GM13976 (cell line): Measurements from ENCODE around the gene KCNQ1.

ENCODE experiments used
- DNase-seq: peaks from one replicate; pipeline ENCODE4 v3.0.0; 2012; ENCODE audit warnings: low spot score
- in situ Hi-C: fragments of 300-500 bp; cut with MboI; formaldehyde crosslinking; loops from one replicate; pipeline ENCODE4 v1.12.0; 2022; ENCODE audit warnings: low sequenced_read_pairs, mixed read lengths, inconsistent platforms; ENCODE audit not compliant: unreplicated experiment
- TF ChIP-seq, protein P1 (sequence below): IDR thresholded peaks from 2 replicates; pipeline ENCODE4 v1.5.1; 2012; ENCODE audit warnings: borderline replicate concordance, mild to moderate bottlenecking; ENCODE audit not compliant: insufficient read depth; ENCODE audit errors: extremely low read depth, missing control alignments, control extremely low read depth

The KCNQ1 gene

DNA sequence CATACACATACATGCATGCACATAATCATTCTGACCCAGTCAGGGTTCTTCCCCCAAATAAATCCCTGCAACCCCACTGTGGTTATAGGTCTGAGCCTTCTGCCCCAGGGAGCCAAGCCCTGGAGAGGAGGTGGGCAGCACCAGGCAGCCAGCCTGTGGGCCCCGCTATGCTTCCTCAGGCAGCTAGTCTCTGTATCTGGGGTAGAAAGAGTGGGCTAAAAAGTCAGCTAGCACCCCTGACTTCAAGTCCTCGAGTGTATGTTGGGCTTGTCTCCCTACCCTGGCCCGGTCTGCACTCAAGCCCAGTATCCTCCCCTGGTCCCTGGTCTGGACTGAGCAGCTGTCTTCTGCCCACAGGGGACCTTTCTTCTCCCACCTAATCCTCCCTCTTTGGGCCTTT, 226.9 kb downstream of the KCNQ1 start:
- TF ChIP-seq, protein P1, sequence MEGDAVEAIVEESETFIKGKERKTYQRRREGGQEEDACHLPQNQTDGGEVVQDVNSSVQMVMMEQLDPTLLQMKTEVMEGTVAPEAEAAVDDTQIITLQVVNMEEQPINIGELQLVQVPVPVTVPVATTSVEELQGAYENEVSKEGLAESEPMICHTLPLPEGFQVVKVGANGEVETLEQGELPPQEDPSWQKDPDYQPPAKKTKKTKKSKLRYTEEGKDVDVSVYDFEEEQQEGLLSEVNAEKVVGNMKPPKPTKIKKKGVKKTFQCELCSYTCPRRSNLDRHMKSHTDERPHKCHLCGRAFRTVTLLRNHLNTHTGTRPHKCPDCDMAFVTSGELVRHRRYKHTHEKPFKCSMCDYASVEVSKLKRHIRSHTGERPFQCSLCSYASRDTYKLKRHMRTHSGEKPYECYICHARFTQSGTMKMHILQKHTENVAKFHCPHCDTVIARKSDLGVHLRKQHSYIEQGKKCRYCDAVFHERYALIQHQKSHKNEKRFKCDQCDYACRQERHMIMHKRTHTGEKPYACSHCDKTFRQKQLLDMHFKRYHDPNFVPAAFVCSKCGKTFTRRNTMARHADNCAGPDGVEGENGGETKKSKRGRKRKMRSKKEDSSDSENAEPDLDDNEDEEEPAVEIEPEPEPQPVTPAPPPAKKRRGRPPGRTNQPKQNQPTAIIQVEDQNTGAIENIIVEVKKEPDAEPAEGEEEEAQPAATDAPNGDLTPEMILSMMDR = no peak
- in situ Hi-C loops = no loop called here
- no peak for DNase-seq

DNA sequence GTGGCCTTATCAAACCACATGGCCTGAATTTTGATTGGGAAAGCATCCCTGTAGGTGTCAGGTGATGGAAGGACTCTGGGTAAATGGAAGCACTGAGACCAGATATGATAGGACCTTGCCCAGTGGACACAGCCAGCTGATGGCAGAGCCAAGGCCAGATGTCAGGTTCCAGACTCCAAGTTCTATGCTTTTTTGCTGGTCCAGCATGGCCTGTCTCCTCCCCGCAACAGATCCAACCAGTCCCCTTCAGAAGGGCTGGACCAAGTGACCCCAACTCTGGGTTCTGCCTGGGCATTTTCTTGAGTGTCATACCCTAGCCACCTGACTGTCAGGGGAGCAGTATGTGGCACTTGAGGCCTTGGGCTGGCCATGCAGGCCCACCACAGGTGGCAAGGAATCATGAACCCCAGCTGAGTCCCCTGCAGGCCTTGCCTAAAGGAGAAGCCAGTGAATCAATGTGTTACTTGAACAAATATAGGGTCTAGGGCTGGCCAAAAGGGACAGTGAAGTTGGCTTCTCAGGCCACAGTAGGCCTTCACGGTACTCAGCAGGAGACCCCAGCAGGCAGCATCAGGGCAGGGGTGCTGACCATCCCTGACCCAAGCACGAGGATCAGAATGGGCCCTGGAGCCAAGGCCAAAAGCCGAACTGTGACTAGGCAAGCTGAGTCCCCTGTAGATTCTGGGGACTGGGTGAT, 227.9 kb downstream of the KCNQ1 start:
- in situ Hi-C loops = no loop called here
- no peak for DNase-seq
- TF ChIP-seq, protein P1 = no peak

DNA sequence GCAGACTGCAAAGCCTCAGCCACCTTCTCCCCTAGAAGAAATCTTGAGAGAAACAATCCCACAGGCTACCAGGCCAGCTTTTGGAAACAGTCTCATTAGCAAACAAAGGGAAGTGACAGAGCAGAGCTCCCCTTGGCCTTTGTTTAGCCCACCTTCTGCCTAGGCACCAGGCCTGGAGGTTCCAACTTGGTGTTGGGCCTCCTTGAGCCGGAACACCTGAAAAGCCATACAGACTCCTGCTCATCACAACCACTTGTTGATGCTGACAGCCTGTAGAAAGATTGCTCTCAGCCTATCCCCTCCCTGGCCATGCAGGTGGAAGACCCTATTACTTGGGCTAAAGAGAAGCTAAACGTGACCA, 228.4 kb downstream of the KCNQ1 start:
- in situ Hi-C loops = no loop called here
- TF ChIP-seq, protein P1 = no peak
- no peak for DNase-seq

DNA sequence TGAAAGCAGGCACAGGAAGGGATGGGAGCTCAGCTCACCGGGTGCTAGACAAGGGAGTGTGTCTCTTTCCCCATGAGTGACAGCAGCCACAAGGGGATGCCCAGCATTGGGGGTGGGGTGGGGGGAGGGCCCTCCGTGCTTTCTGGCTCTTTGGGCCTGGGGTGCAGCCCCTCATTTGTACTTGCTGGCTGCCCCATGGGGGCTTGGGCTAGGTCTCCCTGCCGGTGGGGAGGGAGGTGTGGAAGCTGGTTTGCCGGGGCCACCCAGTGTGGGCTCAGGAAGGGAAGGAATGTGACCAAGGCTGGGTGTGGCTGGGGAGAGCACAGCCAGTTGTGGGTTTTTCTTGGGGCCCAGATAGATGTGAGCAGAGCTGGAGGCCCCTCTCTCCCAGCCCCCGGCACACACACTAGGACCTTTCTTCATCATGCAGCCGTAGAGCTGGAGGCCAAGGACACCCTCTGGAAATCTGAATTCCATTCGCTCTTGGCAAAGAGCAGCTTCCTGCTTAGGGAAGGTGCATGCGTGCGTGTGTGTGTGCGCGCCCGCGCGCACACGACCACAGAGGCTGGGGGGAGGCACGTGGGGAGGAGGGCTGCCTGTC, 229.2 kb downstream of the KCNQ1 start:
- TF ChIP-seq, protein P1 = no peak

DNA sequence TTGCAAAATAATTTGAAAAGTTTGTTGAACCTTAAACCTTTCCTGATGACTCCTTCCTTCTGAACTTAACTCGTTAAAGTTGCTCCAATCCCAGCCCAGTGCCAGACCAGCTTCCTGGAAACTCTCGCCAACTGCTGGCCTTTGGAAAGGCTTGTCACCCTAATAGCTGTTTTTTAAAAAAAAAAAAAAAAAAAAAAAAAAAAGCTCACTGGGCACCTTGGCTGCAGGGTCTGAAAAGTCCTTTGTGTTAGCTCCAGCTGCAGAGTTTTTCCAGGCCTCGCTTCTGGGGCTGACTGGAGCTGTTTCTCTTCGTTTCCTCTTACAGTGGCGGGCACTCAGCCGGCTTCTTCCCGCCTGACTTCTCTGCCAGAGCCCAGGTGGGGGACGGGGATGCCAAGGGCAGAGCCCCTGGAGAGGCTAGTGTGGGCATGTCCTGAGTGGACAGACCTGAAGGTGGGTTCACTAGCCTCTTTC, 229.9 kb downstream of the KCNQ1 start:
- in situ Hi-C loops = no loop called here
- TF ChIP-seq, protein P1 = no peak
- DNase-seq = no peak

More for the DNA sequence above, 229.2 kb downstream of the KCNQ1 start:
- in situ Hi-C loops = no loop called here
- DNase-seq = no peak

DNA sequence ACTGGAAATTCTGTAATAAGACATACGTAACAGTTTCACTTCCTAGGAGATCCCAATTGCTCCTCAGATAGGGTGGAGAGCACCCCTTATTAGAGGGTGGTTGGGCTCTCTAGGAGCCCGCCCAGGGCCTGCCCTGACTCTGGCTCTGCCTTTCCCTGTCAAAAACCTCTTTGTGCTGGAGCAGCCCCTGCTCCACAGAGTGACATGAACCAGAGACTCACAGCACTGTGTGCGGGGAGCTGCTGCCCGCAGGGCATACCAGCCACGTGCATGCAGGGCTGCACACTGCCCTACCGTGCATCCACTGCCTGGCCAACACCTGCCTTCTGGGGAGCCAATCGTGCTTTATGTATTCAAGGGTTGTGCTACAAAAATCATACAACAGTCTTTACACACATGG, 230.7 kb downstream of the KCNQ1 start:
- in situ Hi-C loops = no loop called here
- DNase-seq = no peak
- TF ChIP-seq, protein P1 = no peak

DNA sequence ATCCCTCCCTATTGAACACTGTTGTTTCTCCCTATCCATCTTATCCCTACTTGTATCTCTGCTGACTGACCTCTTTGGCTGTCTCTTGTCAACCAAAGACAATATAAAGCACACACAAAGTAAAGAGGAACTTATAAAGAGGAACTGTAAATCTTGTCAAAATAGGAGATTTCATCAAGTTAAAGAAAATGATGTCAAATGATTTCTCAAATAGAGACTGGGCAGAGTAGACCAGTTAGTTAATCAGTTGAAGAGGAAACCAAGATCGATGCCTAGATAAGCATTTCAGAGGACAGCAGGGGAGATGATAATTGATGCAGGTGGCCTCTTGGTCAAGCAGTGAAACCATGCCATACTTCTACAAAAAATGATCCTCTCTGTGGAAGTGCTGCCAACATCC, 232.3 kb downstream of the KCNQ1 start:
- in situ Hi-C loops = no loop called here
- TF ChIP-seq, protein P1 = no peak
- DNase-seq = no peak
